ENCODE results near the gene LAMC1. TPM values are rescaled to one million over a fixed set of nuclear protein-coding genes. Genes with fewer than 3 reads are reported as not detected.

LAMC1 gene
- total RNA-seq, result 140 TPM

- DNase-seq (ENCODE audit: low spot score), result peak; percentile 53
Measured at GRCh38 chr1:183023146-183023600, at the start of gene LAMC1. LAMC1 (plus strand) TSS chr1:183023420; CDS start chr1:183023717, 297 bp downstream.

- DNase-seq (ENCODE audit: low spot score), result no peak
Measured at GRCh38 chr1:182974506-182975191, 48.6 kb upstream of the LAMC1 start.

GRCh38 chr1:182977480-182977879 lies 45.7 kb upstream of the LAMC1 start:
- DNase-seq (ENCODE audit: low spot score), result no peak

GRCh38 chr1:182978151-182978853 lies 44.9 kb upstream of the LAMC1 start:
- DNase-seq (ENCODE audit: low spot score), result no peak

- DNase-seq (ENCODE audit: low spot score), result no peak
Measured at GRCh38 chr1:182984138-182984537, 39.1 kb upstream of the LAMC1 start.

GRCh38 chr1:182984621-182985020 lies 38.6 kb upstream of the LAMC1 start:
- DNase-seq (ENCODE audit: low spot score), result no peak

GRCh38 chr1:182985876-182986275 lies 37.3 kb upstream of the LAMC1 start:
- no peak for DNase-seq (ENCODE audit: low spot score)

GRCh38 chr1:182990413-182991144 lies 32.6 kb upstream of the LAMC1 start:
- DNase-seq (ENCODE audit: low spot score), result no peak

- no peak for DNase-seq (ENCODE audit: low spot score)
Measured at GRCh38 chr1:182993746-182994145, 29.5 kb upstream of the LAMC1 start.

GRCh38 chr1:182995894-182996293 lies 27.3 kb upstream of the LAMC1 start:
- no peak for DNase-seq (ENCODE audit: low spot score)

GRCh38 chr1:182996816-182997215 lies 26.4 kb upstream of the LAMC1 start:
- no peak for DNase-seq (ENCODE audit: low spot score)

- no peak for DNase-seq (ENCODE audit: low spot score)
Measured at GRCh38 chr1:182998482-182998881, 24.7 kb upstream of the LAMC1 start.

- DNase-seq (ENCODE audit: low spot score), result no peak
Measured at GRCh38 chr1:183000167-183000962, 22.9 kb upstream of the LAMC1 start.

- no peak for DNase-seq (ENCODE audit: low spot score)
Measured at GRCh38 chr1:183002267-183002666, 21.0 kb upstream of the LAMC1 start.

- no peak for DNase-seq (ENCODE audit: low spot score)
Measured at GRCh38 chr1:183002797-183003196, 20.4 kb upstream of the LAMC1 start.

GRCh38 chr1:183003203-183003602 lies 20.0 kb upstream of the LAMC1 start:
- DNase-seq (ENCODE audit: low spot score), result no peak

GRCh38 chr1:183004141-183004540 lies 19.1 kb upstream of the LAMC1 start:
- DNase-seq (ENCODE audit: low spot score), result peak; percentile 23

- no peak for DNase-seq (ENCODE audit: low spot score)
Measured at GRCh38 chr1:183011859-183012258, 11.4 kb upstream of the LAMC1 start.

GRCh38 chr1:183012301-183012994 lies 10.8 kb upstream of the LAMC1 start:
- no peak for DNase-seq (ENCODE audit: low spot score)

- DNase-seq (ENCODE audit: low spot score), result peak; percentile 29
Measured at GRCh38 chr1:183019139-183019740, 4.0 kb upstream of the LAMC1 start.

GRCh38 chr1:183019860-183020259 lies 3.4 kb upstream of the LAMC1 start:
- peak; percentile 22 for DNase-seq (ENCODE audit: low spot score)
